Measurements from ENCODE around the gene TMPRSS6. TPM values are rescaled to one million over a fixed set of nuclear protein-coding genes. Genes with fewer than 3 reads are reported as not detected.
A peak's percentile ranks its signal among the peaks of the same experiment; 100 is the strongest.

The TMPRSS6 gene
- total and polyA plus RNA-seq, 2 of the 13 experiments (the other 11 are each of a cell fraction or from before 2014, with no cell fraction given) = 4.2 to 4.8 TPM

DNA sequence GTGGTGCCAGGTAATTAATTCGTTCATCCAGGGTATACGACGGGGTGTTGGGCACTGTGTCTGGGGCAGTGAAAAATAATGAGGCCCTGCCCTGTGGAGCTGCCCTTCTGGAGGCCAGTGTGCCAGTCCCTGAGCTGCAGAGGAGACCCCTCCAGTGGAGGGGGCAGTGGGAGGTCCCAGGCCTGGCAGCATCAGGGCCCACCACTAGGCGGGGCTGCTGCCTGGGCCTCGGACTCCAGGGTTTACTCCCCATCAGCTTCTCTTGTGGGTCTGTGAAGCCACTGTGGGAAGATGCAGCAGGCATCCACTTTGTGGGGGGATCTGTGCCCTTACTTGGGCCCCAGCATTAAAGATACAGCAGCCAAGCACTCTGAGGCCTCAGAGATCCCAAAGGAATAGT is 17.4 kb upstream of the TMPRSS6 start:
- H3K4me2 ChIP-seq (ENCODE audit: low read depth, low read length) = no peak overlapping the region
- H3K9ac ChIP-seq (ENCODE audit: insufficient read depth, low read depth, low read length) = no peak overlapping the region
- H2AFZ ChIP-seq (ENCODE audit: low read length) = no peak overlapping the region
- H3K36me3 ChIP-seq (replicated peaks in 1 of 2; ENCODE audit: control insufficient read depth in 1 of 2, insufficient read depth in 2 of 2, low read length in 2 of 2) = no peaks in the 10 kb centered on the region
- no peak for TF ChIP-seq ZNF251 (CRISPR knock-in tag; IDR thresholded peaks at IDR 0.05)
- peak; percentile 60 for TF ChIP-seq STAG1 (CRISPR knock-in tag; IDR thresholded peaks at IDR 0.05)
- TF ChIP-seq, protein P1, sequence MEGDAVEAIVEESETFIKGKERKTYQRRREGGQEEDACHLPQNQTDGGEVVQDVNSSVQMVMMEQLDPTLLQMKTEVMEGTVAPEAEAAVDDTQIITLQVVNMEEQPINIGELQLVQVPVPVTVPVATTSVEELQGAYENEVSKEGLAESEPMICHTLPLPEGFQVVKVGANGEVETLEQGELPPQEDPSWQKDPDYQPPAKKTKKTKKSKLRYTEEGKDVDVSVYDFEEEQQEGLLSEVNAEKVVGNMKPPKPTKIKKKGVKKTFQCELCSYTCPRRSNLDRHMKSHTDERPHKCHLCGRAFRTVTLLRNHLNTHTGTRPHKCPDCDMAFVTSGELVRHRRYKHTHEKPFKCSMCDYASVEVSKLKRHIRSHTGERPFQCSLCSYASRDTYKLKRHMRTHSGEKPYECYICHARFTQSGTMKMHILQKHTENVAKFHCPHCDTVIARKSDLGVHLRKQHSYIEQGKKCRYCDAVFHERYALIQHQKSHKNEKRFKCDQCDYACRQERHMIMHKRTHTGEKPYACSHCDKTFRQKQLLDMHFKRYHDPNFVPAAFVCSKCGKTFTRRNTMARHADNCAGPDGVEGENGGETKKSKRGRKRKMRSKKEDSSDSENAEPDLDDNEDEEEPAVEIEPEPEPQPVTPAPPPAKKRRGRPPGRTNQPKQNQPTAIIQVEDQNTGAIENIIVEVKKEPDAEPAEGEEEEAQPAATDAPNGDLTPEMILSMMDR (CRISPR knock-in tag; IDR thresholded peaks at IDR 0.05) = peak; percentile 57
- TF ChIP-seq MATR3 (CRISPR knock-in tag; IDR thresholded peaks at IDR 0.05) = no peak
- TF ChIP-seq ADNP (CRISPR knock-in tag; IDR thresholded peaks at IDR 0.05) = no peak
- no peak for TF ChIP-seq ZNF792 (CRISPR knock-in tag; IDR thresholded peaks at IDR 0.05)
- POLR2A ChIA-PET = no interaction called here
- no peak overlapping the region for H3K27ac ChIP-seq (ENCODE audit: extremely low read length, insufficient read depth, low read length)
- FAIRE-seq (no peak), DNase-seq (ENCODE audit: low spot score) (no peak), ATAC-seq (peak; percentile 42)
- in situ Hi-C loops (cut with HindIII; ENCODE audit: extremely low pct_ligation_motif_present, low pct_unique_long_range_greater_than_20kb) = no loop called here
- H4K20me1 ChIP-seq (ENCODE audit: insufficient read depth, low read length) = no peaks in the 10 kb centered on the region
- intact Hi-C loops (cut with micrococcal nuclease; ENCODE audit: unreplicated experiment) = no loop called here
- H3K79me2 ChIP-seq (ENCODE audit: insufficient read depth, low read length) = no peaks in the 10 kb centered on the region
- H3K27me3 ChIP-seq (ENCODE audit: control insufficient read depth in 1 of 2, insufficient read depth in 2 of 2, low read length in 2 of 2) = peaks cover 1 to 31% of the 10 kb centered on the region in 2 experiments; a peak in 4 of 5 replicates
- no peak overlapping the region for H3K4me3 ChIP-seq (replicated peaks in 1 of 3; ENCODE audit: insufficient read depth in 1 of 3, low read depth in 2 of 3, low read length in 3 of 3)
- no TSS peak for BruUV-seq (replicated peaks)
- H3K4me1 ChIP-seq (ENCODE audit: insufficient read depth, low read length) = peaks cover 12% of the 10 kb centered on the region
- CTCF ChIA-PET (ENCODE audit: low intra/inter-chr PET ratio, low total read pairs) = no interaction called here
- H3K9me3 ChIP-seq (ENCODE audit: low read length) = no peaks in the 10 kb centered on the region
- 54% methylated on average over 5 of the region's 5 CpGs for WGBS (ENCODE audit: low lambda C conversion rate)

DNA sequence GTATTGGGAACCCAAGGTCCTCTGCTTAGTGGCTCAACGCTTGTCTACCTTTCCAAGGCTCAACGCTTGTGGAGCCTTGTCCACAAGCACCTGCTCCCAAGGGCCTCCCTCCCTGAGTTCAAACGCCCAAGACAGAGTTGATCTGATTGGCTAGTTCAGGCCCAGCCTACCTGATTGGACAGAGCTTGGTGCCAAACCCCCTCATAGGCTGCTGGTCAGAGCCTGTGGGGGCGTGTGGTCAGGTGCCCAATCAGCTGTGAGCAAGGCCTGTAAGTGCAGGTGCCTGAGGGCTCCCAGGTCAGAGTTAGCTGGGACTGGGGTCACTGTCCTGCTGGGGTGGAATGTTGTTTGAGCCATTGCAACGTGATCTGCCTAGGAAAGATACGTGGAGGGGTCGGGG is 16.9 kb upstream of the TMPRSS6 start:
- no peak overlapping the region for H3K27ac ChIP-seq (ENCODE audit: extremely low read length, insufficient read depth, low read length)
- ATAC-seq (peak; percentile 67), FAIRE-seq (no peak), DNase-seq (ENCODE audit: low spot score) (peak; percentile 20)
- ChIA-PET POLR2A (no interaction called here), CTCF (ENCODE audit: low intra/inter-chr PET ratio, low total read pairs) (no interaction called here)
- in situ Hi-C loops (cut with HindIII; ENCODE audit: extremely low pct_ligation_motif_present, low pct_unique_long_range_greater_than_20kb) = no loop called here
- no peaks in the 10 kb centered on the region for H3K9me3 ChIP-seq (ENCODE audit: low read length)
- peaks cover 17% of the 10 kb centered on the region for H3K4me1 ChIP-seq (ENCODE audit: insufficient read depth, low read length)
- no peak overlapping the region for H3K4me3 ChIP-seq (replicated peaks in 1 of 3; ENCODE audit: insufficient read depth in 1 of 3, low read depth in 2 of 3, low read length in 3 of 3)
- 32% methylated on average over 6 of the region's 7 CpGs for WGBS (ENCODE audit: low lambda C conversion rate)
- H2AFZ ChIP-seq (ENCODE audit: low read length) = no peak overlapping the region
- H3K27me3 ChIP-seq (ENCODE audit: control insufficient read depth in 1 of 2, insufficient read depth in 2 of 2, low read length in 2 of 2) = peaks cover 1 to 31% of the 10 kb centered on the region in 2 experiments; a peak in 4 of 5 replicates
- H3K9ac ChIP-seq (ENCODE audit: insufficient read depth, low read depth, low read length) = no peak overlapping the region
- no peak overlapping the region for H3K4me2 ChIP-seq (ENCODE audit: low read depth, low read length)
- intact Hi-C loops (cut with micrococcal nuclease; ENCODE audit: unreplicated experiment) = no loop called here
- no TSS peak for BruUV-seq (replicated peaks)
- no peaks in the 10 kb centered on the region for H3K36me3 ChIP-seq (replicated peaks in 1 of 2; ENCODE audit: control insufficient read depth in 1 of 2, insufficient read depth in 2 of 2, low read length in 2 of 2)
- H4K20me1 ChIP-seq (ENCODE audit: insufficient read depth, low read length) = no peaks in the 10 kb centered on the region
- no peaks in the 10 kb centered on the region for H3K79me2 ChIP-seq (ENCODE audit: insufficient read depth, low read length)
- no peak for TF ChIP-seq ZNF343 (CRISPR knock-in tag; IDR thresholded peaks at IDR 0.05)
- TF ChIP-seq SALL1 (CRISPR knock-in tag; IDR thresholded peaks at IDR 0.05) = no peak
- 0 out of 2 replicates have a peak, but pooled peaks have one; percentile 21 for TF ChIP-seq ZMYM4 (CRISPR knock-in tag; IDR thresholded peaks at IDR 0.05)
- peak; percentile 17; the same call in 1 of the 2 replicates for TF ChIP-seq SAP130 (CRISPR knock-in tag; IDR thresholded peaks at IDR 0.05; ENCODE audit: low read depth)
- TF ChIP-seq XRCC5 (optimal IDR thresholded peaks at IDR 0.05; ENCODE audit: low read length) = no peak
- TF ChIP-seq NFYC (CRISPR knock-in tag; IDR thresholded peaks at IDR 0.05) = peak; percentile 77
- TF ChIP-seq CBX2 (IDR thresholded peaks at IDR 0.05; ENCODE audit: low read depth, low read length) = no peak
- TF ChIP-seq CBX2 (CRISPR knock-in tag; IDR thresholded peaks at IDR 0.05; ENCODE audit: low read depth) = no peak
- TF ChIP-seq MIER2 (CRISPR knock-in tag; IDR thresholded peaks at IDR 0.05) = no peak
- TF ChIP-seq, protein P2, sequence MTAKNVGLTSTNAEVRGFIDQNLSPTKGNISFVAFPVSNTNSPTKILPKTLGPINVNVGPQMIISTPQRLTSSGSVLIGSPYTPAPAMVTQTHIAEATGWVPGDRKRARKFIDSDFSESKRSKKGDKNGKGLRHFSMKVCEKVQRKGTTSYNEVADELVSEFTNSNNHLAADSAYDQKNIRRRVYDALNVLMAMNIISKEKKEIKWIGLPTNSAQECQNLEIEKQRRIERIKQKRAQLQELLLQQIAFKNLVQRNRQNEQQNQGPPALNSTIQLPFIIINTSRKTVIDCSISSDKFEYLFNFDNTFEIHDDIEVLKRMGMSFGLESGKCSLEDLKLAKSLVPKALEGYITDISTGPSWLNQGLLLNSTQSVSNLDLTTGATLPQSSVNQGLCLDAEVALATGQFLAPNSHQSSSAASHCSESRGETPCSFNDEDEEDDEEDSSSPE (CRISPR knock-in tag; IDR thresholded peaks at IDR 0.05) = 0 out of 2 replicates have a peak, but pooled peaks have one; percentile 41
- TF ChIP-seq NFYB (CRISPR knock-in tag; IDR thresholded peaks at IDR 0.05) = peak; percentile 80
